Endothelial cell (in vitro differentiated cells): ENCODE results near the gene CSNK1G3. TPM values are rescaled to one million over a fixed set of nuclear protein-coding genes. Genes with fewer than 3 reads are reported as not detected.
"Not testable (repeated sequence)": the region's sequence is repeated elsewhere in the genome, so short reads cannot be mapped to it uniquely, and the experiment has no call there.

Source experiments
- DNase-seq: peaks from one replicate; pipeline ENCODE4 v3.0.0; 2021; ENCODE audit warnings: low spot score
- H3K27ac Mint-ChIP-seq: one replicate; pipeline ENCODE4 v1.8.0; 2021; ENCODE audit warnings: mixed read lengths, inconsistent platforms; ENCODE audit not compliant: unreplicated experiment
- H3K27me3 Mint-ChIP-seq: one replicate; pipeline ENCODE4 v1.8.0; 2021; ENCODE audit warnings: mild to moderate bottlenecking, moderate library complexity, mixed read lengths, inconsistent platforms; ENCODE audit not compliant: unreplicated experiment
- H3K36me3 Mint-ChIP-seq: one replicate; pipeline ENCODE4 v1.8.0; 2021; ENCODE audit warnings: mild to moderate bottlenecking, low read depth, mixed read lengths, inconsistent platforms; ENCODE audit not compliant: unreplicated experiment
- H3K4me1 Mint-ChIP-seq: one replicate; pipeline ENCODE4 v1.8.0; 2021; ENCODE audit warnings: mild to moderate bottlenecking, mixed read lengths, inconsistent platforms; ENCODE audit not compliant: unreplicated experiment
- H3K4me3 Mint-ChIP-seq: one replicate; pipeline ENCODE4 v1.8.0; 2021; ENCODE audit warnings: mild to moderate bottlenecking, mixed read lengths, inconsistent platforms; ENCODE audit not compliant: unreplicated experiment
- H3K9me3 Mint-ChIP-seq: one replicate; pipeline ENCODE4 v1.8.0; 2021; ENCODE audit warnings: mixed read lengths, inconsistent platforms; ENCODE audit not compliant: unreplicated experiment
- CTCF ChIP-seq: fragments of 200-600 bp; sonication (generic); IDR thresholded peaks from one replicate; pipeline ENCODE4 v1.5.0; 2021; ENCODE audit warnings: antibody characterized with exemption; ENCODE audit not compliant: unreplicated experiment
- long read RNA-seq: library from polyadenylated mRNA; unstranded; transcript quantifications from one replicate; pipeline ENCODE4 v2.0.0, GENCODE V29; 2020; ENCODE audit not compliant: unreplicated experiment
- total RNA-seq: library from RNA; stranded (reverse); fragmentation: NEBNext Ultra II Directional; extraction: Animal tissue kit (Norgen Biotek cat#: 25700); gene quantifications from one replicate; pipeline ENCODE4 v1.2.1, GENCODE V29; 2021; ENCODE audit not compliant: unreplicated experiment

Gene CSNK1G3
- total RNA-seq: 55.6 TPM
- long read RNA-seq, partial matches to known transcripts: 0 of 2 reads
- long read RNA-seq, other reads (novel, unspliced or antisense): 2 of 2 reads

- Mint-ChIP-seq H3K9me3 (no peaks in the 10 kb centered on the region), H3K27me3 (peaks cover 11% of the 10 kb centered on the region), H3K27ac (peak within 1 kb of the TSS; percentile 97), H3K36me3 (peaks cover 9% of the 10 kb centered on the region), H3K4me1 (peaks cover 37% of the 10 kb centered on the region), H3K4me3 (peak within 1 kb of the TSS; percentile 98)
- DNase-seq: peak; percentile 92
- TF ChIP-seq CTCF: no peak
Measured at GRCh38 chr5:123511648-123512605, at the start of gene CSNK1G3. CSNK1G3 (plus strand) TSS chr5:123512177; CDS start chr5:123545664, 33,487 bp downstream.

GRCh38 chr5:123466839-123467238 is 45.1 kb upstream of the CSNK1G3 start:
- not testable (repeated sequence) for H3K27me3 Mint-ChIP-seq, H3K9me3 Mint-ChIP-seq, DNase-seq, H3K27ac Mint-ChIP-seq, H3K36me3 Mint-ChIP-seq, H3K4me1 Mint-ChIP-seq, H3K4me3 Mint-ChIP-seq

GRCh38 chr5:123471385-123471784 is 40.6 kb upstream of the CSNK1G3 start:
- DNase-seq: no peak
- H3K27me3 Mint-ChIP-seq: no peaks in the 10 kb centered on the region
- no peaks in the 10 kb centered on the region for H3K36me3 Mint-ChIP-seq
- no peaks in the 10 kb centered on the region for H3K4me1 Mint-ChIP-seq
- no peak overlapping the region for H3K4me3 Mint-ChIP-seq
- no peak overlapping the region for H3K27ac Mint-ChIP-seq
- H3K9me3 Mint-ChIP-seq: no peaks in the 10 kb centered on the region
- no peak for TF ChIP-seq CTCF

- Mint-ChIP-seq H3K27me3 (no peaks in the 10 kb centered on the region), H3K36me3 (no peaks in the 10 kb centered on the region), H3K27ac (no peak overlapping the region), H3K9me3 (no peaks in the 10 kb centered on the region), H3K4me1 (no peaks in the 10 kb centered on the region), H3K4me3 (no peak overlapping the region)
- no peak for TF ChIP-seq CTCF
- no peak for DNase-seq
Measured at GRCh38 chr5:123472150-123472924, 39.6 kb upstream of the CSNK1G3 start.

- no peak for TF ChIP-seq CTCF
- Mint-ChIP-seq H3K9me3 (no peaks in the 10 kb centered on the region), H3K36me3 (no peaks in the 10 kb centered on the region), H3K27me3 (no peaks in the 10 kb centered on the region), H3K27ac (no peak overlapping the region), H3K4me3 (no peak overlapping the region), H3K4me1 (no peaks in the 10 kb centered on the region)
- no peak for DNase-seq
Measured at GRCh38 chr5:123474228-123474627, 37.7 kb upstream of the CSNK1G3 start.
